H9 (cell line): Measurements from ENCODE around the gene HIPK2. TPM values are rescaled to one million over a fixed set of nuclear protein-coding genes. Genes with fewer than 3 reads are reported as not detected.

Experiments
- DNase-seq: peaks from one replicate; pipeline ENCODE4 v3.0.0-alpha.2; 2017
- H2AFZ ChIP-seq: one replicate; pipeline ENCODE4 v1.6.1; 2013; ENCODE audit warnings: mild to moderate bottlenecking, low read length, control low read depth, moderate library complexity
- H2AK5ac ChIP-seq: 2 replicates; pipeline ENCODE4 v1.6.1; 2013; ENCODE audit warnings: low read length, control low read depth, mixed read lengths; ENCODE audit not compliant: insufficient read length
- H2BK120ac ChIP-seq: one replicate; pipeline ENCODE4 v1.6.1; 2013; ENCODE audit warnings: low read depth, mild to moderate bottlenecking, low read length, control low read depth, inconsistent platforms; ENCODE audit not compliant: poor library complexity, severe bottlenecking
- H2BK12ac ChIP-seq: 2 replicates; pipeline ENCODE4 v1.6.1; 2013; ENCODE audit warnings: low read length, control low read depth, mixed read lengths, low read depth; ENCODE audit not compliant: insufficient read length
- H2BK15ac ChIP-seq: 2 replicates; pipeline ENCODE4 v1.6.1; 2013; ENCODE audit warnings: low read depth, low read length, control low read depth
- H2BK20ac ChIP-seq: one replicate; pipeline ENCODE4 v1.6.1; 2013; ENCODE audit warnings: low read depth, mild to moderate bottlenecking, low read length, control low read depth, inconsistent platforms; ENCODE audit not compliant: poor library complexity, severe bottlenecking
- H2BK5ac ChIP-seq: 2 replicates; pipeline ENCODE4 v1.6.1; 2013; ENCODE audit warnings: low read length, control low read depth, mixed read lengths; ENCODE audit not compliant: insufficient read length
- H3K14ac ChIP-seq: 2 replicates; pipeline ENCODE4 v1.6.1; 2013; ENCODE audit warnings: low read length, control low read depth; ENCODE audit not compliant: insufficient read depth
- H3K18ac ChIP-seq: 2 replicates; pipeline ENCODE4 v1.6.1; 2013; ENCODE audit warnings: low read depth, mild to moderate bottlenecking, mixed read lengths, low read length, control low read depth; ENCODE audit not compliant: insufficient read length
- H3K23ac ChIP-seq: 2 replicates; pipeline ENCODE4 v1.6.1; 2013; ENCODE audit warnings: low read length, control low read depth, mixed read lengths, low read depth; ENCODE audit not compliant: insufficient read length
- H3K23me2 ChIP-seq: 2 replicates; pipeline ENCODE4 v1.6.1; 2013; ENCODE audit warnings: low read depth, mild to moderate bottlenecking, mixed read lengths, low read length, control low read depth; ENCODE audit not compliant: insufficient read length, poor library complexity, severe bottlenecking
- H3K27ac ChIP-seq: 2 replicates; pipeline ENCODE4 v1.5.1; 2013; ENCODE audit warnings: low read length, control low read depth, mixed read lengths, low read depth; ENCODE audit not compliant: insufficient read length
- H3K27me3 ChIP-seq: 2 replicates; pipeline ENCODE4 v1.6.1; 2013; ENCODE audit warnings: low read length, control low read depth, inconsistent platforms; ENCODE audit not compliant: insufficient read depth
- H3K4ac ChIP-seq: 2 replicates; pipeline ENCODE4 v1.6.1; 2013; ENCODE audit warnings: low read depth, mild to moderate bottlenecking, control low read depth, inconsistent platforms, low read length, moderate library complexity
- H3K4me1 ChIP-seq: 2 replicates; pipeline ENCODE4 v1.6.1; 2013; ENCODE audit warnings: low read length, control low read depth, inconsistent platforms; ENCODE audit not compliant: insufficient read depth
- H3K4me2 ChIP-seq: 2 replicates; pipeline ENCODE4 v1.6.1; 2013; ENCODE audit warnings: low read length, control low read depth, mixed read lengths; ENCODE audit not compliant: insufficient read length, insufficient read depth
- H3K56ac ChIP-seq: 2 replicates; pipeline ENCODE4 v1.6.1; 2013; ENCODE audit warnings: low read depth, mild to moderate bottlenecking, mixed read lengths, low read length, control low read depth; ENCODE audit not compliant: insufficient read length
- H3K79me1 ChIP-seq: 2 replicates; pipeline ENCODE4 v1.6.1; 2013; ENCODE audit warnings: low read depth, mild to moderate bottlenecking, moderate library complexity, low read length, control low read depth, inconsistent platforms; ENCODE audit not compliant: insufficient read depth, poor library complexity, severe bottlenecking
- H3K79me2 ChIP-seq: 2 replicates; pipeline ENCODE4 v1.6.1; 2013; ENCODE audit warnings: low read length, control low read depth, inconsistent platforms; ENCODE audit not compliant: insufficient read depth
- H3K9ac ChIP-seq: 2 replicates; pipeline ENCODE4 v1.6.1; 2013; ENCODE audit warnings: low read length, control low read depth, mixed read lengths; ENCODE audit not compliant: insufficient read length; ENCODE audit errors: extremely low read depth
- H3K9me3 ChIP-seq: one replicate; pipeline ENCODE4 v1.6.1; 2013; ENCODE audit warnings: low read depth, low read length, inconsistent platforms; ENCODE audit not compliant: control insufficient read depth
- H3T11ph ChIP-seq: one replicate; pipeline ENCODE4 v1.6.1; 2013; ENCODE audit warnings: mild to moderate bottlenecking, low read length, control low read depth, inconsistent platforms
- H4K20me1 ChIP-seq: one replicate; pipeline ENCODE4 v1.6.1; 2013; ENCODE audit not compliant: control insufficient read depth, insufficient read length, insufficient read depth
- H4K5ac ChIP-seq: 2 replicates; pipeline ENCODE4 v1.6.1; 2013; ENCODE audit warnings: low read depth, mild to moderate bottlenecking, mixed read lengths, low read length, control low read depth; ENCODE audit not compliant: insufficient read length
- H4K8ac ChIP-seq: replicated peaks from 2 replicates; pipeline ENCODE4 v1.6.1; 2013; ENCODE audit warnings: low read length, control low read depth, mixed read lengths, low read depth; ENCODE audit not compliant: insufficient read length
- H4K91ac ChIP-seq: 2 replicates; pipeline ENCODE4 v1.6.1; 2013; ENCODE audit warnings: low read depth, mild to moderate bottlenecking, moderate library complexity, mixed read lengths, low read length, control low read depth; ENCODE audit not compliant: insufficient read length
- H3K27ac Mint-ChIP-seq, 3 experiments: 2 replicates in 2 of 3; 3 replicates in 1 of 3; pipeline ENCODE4 v1.8.0; 2020 to 2021; ENCODE audit warnings: mixed read lengths in 3 of 3, mild to moderate bottlenecking in 1 of 3, moderate library complexity in 1 of 3
- H3K27me3 Mint-ChIP-seq: 2 replicates; pipeline ENCODE4 v1.8.0; 2021; ENCODE audit warnings: low read depth, mild to moderate bottlenecking, moderate library complexity, mixed read lengths
- H3K36me3 Mint-ChIP-seq, 3 experiments: 2 replicates in 2 of 3; 3 replicates in 1 of 3; pipeline ENCODE4 v1.8.0; 2020 to 2021; ENCODE audit warnings: low read depth in 3 of 3, mixed read lengths in 3 of 3; ENCODE audit not compliant: insufficient read depth in 1 of 3
- H3K4me1 Mint-ChIP-seq, 2 experiments: 2 replicates each; pipeline ENCODE4 v1.8.0; 2020; ENCODE audit warnings: mixed read lengths in 2 of 2
- H3K4me3 Mint-ChIP-seq, 2 experiments: 2 replicates in 1 of 2; 3 replicates in 1 of 2; pipeline ENCODE4 v1.8.0; 2020 to 2021; ENCODE audit warnings: mild to moderate bottlenecking in 2 of 2, mixed read lengths in 2 of 2, moderate library complexity in 1 of 2
- H3K9me3 Mint-ChIP-seq, 2 experiments: 2 replicates in 1 of 2; 3 replicates in 1 of 2; pipeline ENCODE4 v1.8.0; 2020; ENCODE audit warnings: mild to moderate bottlenecking in 2 of 2, mixed read lengths in 2 of 2, moderate library complexity in 1 of 2
- CTCF ChIP-seq: fragments of 200-600 bp; sonication (generic); conservative IDR thresholded peaks from 3 replicates; pipeline ENCODE4 v1.8.0; 2021; ENCODE audit warnings: antibody characterized with exemption, mild to moderate bottlenecking
- WGBS: extraction: QIAGEN DNeasy Blood & Tissue Kit; methylation state at CpG from one replicate; pipeline ENCODE4 v1.1.7; 2013; ENCODE audit warnings: missing lambda C conversion rate, low lambda C conversion rate, mixed read lengths; ENCODE audit not compliant: insufficient read length; ENCODE audit errors: extremely low coverage; 5-methylcytosine and 5-hydroxymethylcytosine counted together
- total RNA-seq: library from RNA; stranded (reverse); gene quantifications from 2 replicates; pipeline ENCODE4 v1.2.1, GENCODE V29; 2021

Gene HIPK2
- total RNA-seq, 1 experiment from 2014 or later: 21.9 TPM

DNA sequence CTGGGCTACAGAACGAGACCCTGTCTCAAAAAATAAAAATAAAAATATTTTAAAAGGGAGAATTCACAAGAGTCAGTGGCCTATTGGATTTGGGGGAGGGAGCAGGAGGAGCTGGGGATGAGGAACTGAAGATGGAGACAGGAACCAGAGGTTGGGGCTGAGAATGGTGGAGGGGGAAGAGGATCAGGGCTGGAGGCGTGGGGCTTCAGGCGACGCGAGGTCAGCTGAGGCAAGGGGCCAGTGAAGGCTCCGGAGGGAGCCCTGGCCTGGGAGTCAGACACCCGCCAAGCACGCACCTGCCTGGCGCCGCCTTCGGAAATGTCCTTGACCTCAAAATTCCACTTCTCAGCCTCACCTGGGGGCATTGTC, 255.0 kb downstream of the HIPK2 start:
- no peaks in the 10 kb centered on the region for H3K79me1 ChIP-seq
- no peak overlapping the region for H3K56ac ChIP-seq
- H3K79me2 ChIP-seq: no peaks in the 10 kb centered on the region
- no peak overlapping the region for H3K4ac ChIP-seq
- TF ChIP-seq CTCF: no peak
- peak overlapping the region; percentile 62 to 85 for H3K4me3 Mint-ChIP-seq
- peaks cover 3 to 4% of the 10 kb centered on the region in 2 experiments; a peak in 4 of 5 replicates for H3K9me3 Mint-ChIP-seq
- H3K9ac ChIP-seq: no peak overlapping the region
- H3K4me2 ChIP-seq: peak overlapping the region; percentile 73
- no peak overlapping the region for H2BK20ac ChIP-seq
- H2BK15ac ChIP-seq: no peak overlapping the region
- H2BK5ac ChIP-seq: no peak overlapping the region
- peaks cover 5% of the 10 kb centered on the region for H3K23me2 ChIP-seq
- no peak overlapping the region for H2BK12ac ChIP-seq
- H4K91ac ChIP-seq: no peak overlapping the region
- H3K4me1 Mint-ChIP-seq: peaks cover 8 to 13% of the 10 kb centered on the region in 2 experiments
- no peaks in the 10 kb centered on the region for H3K9me3 ChIP-seq
- no peak overlapping the region for H3K27ac ChIP-seq
- H3T11ph ChIP-seq: no peak overlapping the region
- peaks cover 26% of the 10 kb centered on the region; the same call in 1 of the 2 replicates for H3K27me3 ChIP-seq
- no peaks in the 10 kb centered on the region for H4K20me1 ChIP-seq
- H4K5ac ChIP-seq: no peak overlapping the region
- no CpG with 5 or more reads among the region's 11 CpGs for WGBS
- H4K8ac ChIP-seq: no peak overlapping the region
- H3K36me3 Mint-ChIP-seq: peaks cover 0 to 4% (median 2%) of the 10 kb centered on the region in 3 experiments; a peak in 4 of 7 replicates
- no peak overlapping the region for H2AFZ ChIP-seq
- H3K18ac ChIP-seq: no peak overlapping the region
- DNase-seq: no peak
- H2AK5ac ChIP-seq: no peak overlapping the region
- H3K14ac ChIP-seq: no peak overlapping the region
- H3K23ac ChIP-seq: no peak overlapping the region
- H3K27ac Mint-ChIP-seq: peak overlapping the region in 1 of 3 experiments; percentile 80; a peak in 1 of 7 replicates
- H2BK120ac ChIP-seq: no peak overlapping the region
- no peaks in the 10 kb centered on the region; the same call in 1 of the 2 replicates for H3K4me1 ChIP-seq
- H3K27me3 Mint-ChIP-seq: peaks cover 61% of the 10 kb centered on the region
